Fibroblast of skin of right quadriceps (primary cell): ENCODE data around the gene MTOR.
A peak's percentile ranks its signal among the peaks of the same experiment; 100 is the strongest.
"Not testable (repeated sequence)": the region's sequence is repeated elsewhere in the genome, so short reads cannot be mapped to it uniquely, and the experiment has no call there.

Source experiments
- DNase-seq: peaks from one replicate; pipeline ENCODE4 v3.0.0-alpha.2; 2013

MTOR gene

DNA sequence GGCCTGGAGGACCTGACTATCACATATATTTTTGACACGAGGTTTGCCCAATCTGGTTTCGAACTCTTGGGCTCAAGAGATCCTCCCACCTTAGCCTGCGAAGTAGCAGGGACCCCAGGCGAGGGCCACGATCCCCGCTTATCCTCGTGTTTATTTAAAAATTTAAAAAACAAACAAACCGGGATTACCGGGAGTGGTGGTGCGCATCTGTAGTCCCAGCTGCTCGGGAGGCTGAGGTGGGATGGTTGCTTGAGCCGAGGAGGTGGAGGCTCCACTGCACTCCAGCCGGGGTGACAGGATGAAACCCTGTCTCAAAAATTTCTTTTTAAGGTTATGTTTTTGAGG, 162.2 kb downstream of the MTOR start:
- DNase-seq = no peak

DNA sequence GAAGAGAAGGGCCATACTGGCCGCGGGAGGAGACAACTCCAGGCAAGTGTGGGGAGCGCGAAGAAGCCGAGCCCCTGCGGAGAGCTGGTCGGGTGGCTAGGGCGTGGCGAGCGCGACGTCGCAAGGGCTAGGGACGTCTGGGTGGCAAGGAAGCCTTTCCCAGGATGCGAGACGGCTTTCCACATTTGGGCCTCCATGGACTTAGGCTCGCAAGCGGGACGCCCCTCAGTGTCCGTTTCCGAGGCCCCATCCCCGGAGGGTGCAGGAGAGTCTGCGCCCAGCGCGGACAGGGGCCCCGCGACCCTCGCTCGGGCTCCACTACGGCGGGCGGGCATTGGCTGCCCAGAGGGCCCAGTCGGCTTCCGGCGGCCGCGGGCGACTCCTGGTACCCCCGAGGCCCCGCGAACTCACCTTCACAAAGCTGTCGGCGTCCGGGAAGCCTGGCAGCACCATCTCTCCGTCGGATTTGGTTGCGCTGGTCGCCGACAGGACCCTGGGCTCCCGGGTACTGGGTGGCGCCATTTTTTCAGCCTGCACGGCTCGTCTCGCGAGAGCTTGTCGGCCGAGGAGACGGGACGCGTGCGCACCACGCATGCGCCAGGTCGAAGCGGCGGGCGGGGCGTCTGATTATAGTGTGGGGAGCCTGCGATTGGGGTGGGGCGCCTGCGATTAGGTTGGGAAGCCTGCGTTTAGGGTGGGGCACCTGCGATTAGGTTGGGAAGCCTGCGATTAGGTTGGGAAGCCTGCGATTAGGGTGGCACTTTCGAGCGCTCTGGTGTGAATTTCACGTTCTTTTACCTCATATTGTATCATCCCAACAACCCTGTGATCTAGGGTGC, 162.8 kb downstream of the MTOR start, which contains the start of gene EXOSC10:
EXOSC10 (minus strand) TSS at position 560 of the 839 bp plus-strand sequence; CDS start at position 522, 38 bp downstream.
- peak; percentile 88 for DNase-seq

DNA sequence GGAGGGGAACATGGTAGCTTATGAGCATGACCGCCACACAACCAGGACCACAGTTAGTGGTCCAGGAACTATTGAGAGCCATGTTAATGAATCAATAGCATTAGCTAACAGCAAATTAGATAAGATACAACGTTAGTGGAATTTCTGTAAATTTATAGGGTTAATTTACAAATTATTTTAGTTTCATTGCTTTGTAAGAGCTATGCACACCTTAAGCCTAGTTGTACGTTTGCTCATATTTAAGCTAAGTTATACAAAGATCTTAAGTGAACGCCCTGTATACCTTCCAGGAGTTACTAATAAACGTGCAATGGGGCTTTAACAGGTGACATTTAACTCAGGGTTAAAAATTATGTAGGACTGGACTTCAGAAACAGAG, 163.4 kb downstream of the MTOR start:
- no peak for DNase-seq

DNA sequence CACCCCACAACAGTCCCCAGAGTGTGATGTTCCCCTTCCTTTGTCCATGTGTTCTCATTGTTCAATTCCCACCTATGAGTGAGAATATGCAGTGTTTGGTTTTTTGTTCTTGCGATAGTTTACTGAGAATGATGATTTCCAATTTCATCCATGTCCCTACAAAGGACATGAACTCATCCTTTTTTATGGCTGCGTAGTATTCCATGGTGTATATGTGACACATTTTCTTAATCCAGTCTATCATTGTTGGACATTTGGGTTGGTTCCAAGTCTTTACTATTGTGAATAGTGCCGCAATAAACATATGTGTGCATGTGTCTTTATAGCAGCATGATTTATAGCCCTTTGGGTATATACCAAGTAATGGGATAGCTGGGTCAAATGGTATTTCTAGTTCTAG, 178.6 kb downstream of the MTOR start:
- not testable (repeated sequence) for DNase-seq

DNA sequence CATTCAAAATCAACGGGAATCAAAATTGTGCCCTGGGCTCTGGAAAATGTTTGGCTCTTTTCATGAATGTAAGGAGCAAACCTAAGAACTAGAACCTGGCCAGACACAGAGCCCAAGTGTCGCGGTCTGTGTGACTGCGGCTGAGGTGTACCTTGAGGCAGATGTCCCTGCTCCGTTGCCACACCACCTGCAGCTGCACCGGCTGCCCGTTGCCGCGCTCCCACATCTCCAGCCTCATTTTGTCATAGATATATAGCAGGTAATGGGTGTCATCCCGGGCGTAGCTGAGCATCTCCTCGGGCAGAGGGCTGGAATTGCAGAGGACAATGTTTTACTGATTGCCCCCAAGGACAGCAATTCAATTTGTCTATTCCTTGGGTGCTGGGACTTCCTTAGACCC, 181.4 kb downstream of the MTOR start:
- no peak for DNase-seq

DNA sequence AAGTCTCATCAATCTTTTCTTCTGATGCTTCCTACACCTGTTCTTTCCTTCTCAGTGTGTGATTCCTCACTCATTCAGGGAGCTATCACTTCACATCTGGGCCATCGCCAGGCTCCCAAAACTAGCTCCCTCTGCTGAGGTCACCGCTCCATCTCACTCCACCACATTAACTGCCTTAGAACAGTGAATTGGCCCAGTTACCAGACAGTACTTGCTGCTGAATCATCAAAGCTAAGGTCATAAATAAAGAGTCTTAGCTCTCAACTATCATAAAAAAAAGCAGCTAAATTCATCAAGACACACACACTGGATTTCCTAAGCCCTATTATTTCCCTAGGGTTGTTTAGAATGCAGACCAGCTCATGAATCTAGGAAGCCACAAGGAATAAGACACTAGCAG, 183.7 kb downstream of the MTOR start:
- DNase-seq = peak; percentile 67

DNA sequence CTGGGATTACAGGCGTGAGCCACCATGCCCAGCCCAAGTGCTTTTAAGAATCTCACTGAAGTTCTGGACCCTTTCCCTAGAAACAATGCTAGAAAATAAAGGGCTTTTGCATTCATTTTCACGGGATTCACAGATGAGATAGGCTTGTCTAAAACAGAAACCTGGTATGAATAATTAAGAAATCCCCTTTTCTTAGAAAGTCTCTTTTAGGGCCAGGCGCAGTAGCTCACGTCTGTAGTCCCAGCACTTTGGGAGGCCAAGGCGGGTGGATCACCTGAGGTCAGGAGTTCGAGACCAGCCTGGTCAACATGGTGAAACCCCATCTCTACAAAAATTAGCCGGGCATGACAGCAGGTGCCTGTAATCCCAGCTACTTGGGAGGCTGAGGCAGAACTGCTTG, 189.0 kb downstream of the MTOR start:
- DNase-seq = not testable (repeated sequence)

DNA sequence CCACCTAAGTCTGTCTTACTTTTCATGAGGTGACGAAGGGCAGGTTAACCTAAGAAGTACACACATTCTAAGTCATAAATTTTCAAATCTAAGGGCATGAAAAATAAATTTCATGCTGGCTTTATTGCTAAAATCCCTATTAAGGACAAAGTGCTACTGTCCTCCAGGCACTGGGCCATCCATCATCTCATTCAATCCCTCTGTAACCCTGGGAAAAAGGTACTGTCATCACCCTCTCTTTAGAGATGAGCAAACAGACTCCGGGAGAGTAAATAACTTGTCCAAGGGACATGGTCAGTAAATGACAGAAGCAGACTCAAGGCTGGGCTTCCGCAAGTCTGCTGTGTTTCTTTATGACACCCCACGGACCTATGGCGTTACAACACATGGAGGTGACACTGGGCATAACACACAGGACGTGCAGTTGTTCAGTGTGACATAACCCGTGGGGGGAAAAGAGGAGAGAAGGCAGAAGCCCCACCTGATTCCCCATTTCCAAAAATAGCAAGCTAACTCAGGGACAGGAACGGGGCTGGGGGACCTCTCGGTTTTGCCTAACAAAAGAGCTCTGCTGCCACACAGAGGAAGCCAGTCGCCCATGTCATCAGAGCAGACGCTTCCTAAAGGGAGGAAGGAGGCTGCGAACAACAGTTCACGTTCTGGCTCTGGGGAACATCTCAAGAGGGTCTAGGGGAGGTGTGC, 190.0 kb downstream of the MTOR start:
- no peak for DNase-seq

DNA sequence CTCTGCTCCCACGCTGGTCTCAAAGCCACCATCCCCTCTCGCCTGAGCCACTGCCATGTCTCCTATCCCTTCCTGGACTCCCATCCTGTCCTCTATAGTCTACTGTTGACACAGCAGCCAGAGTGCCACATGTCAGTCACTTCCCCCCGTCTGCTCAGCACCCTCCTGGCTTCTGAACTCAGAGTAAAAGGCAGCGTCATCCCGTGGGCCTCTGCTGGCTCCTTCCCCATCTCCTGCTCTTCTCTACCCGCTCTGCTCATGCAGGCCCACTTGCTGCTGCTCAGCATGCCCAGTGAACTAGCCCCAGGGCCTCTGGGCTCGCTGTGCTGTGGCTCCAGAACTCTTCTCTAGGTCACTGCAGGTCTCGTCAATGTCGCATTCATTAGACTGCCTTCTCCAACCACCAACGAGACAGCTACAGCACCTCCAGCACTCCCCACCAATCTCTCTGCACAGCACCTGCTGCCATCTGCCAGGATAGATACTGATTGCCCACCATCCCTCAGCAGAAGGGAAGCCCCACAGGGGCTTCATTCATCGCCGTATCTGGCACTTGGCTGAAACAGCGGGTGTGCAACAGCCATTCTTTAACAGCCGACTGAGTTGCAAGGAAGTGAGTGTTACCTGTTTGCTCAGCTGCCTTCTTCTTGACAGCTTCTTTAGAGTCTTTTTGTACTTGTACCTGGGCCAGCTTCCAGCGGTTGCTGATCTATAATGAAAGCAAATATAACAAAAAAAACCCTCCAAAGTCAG, 190.7 kb downstream of the MTOR start:
- DNase-seq = no peak

DNA sequence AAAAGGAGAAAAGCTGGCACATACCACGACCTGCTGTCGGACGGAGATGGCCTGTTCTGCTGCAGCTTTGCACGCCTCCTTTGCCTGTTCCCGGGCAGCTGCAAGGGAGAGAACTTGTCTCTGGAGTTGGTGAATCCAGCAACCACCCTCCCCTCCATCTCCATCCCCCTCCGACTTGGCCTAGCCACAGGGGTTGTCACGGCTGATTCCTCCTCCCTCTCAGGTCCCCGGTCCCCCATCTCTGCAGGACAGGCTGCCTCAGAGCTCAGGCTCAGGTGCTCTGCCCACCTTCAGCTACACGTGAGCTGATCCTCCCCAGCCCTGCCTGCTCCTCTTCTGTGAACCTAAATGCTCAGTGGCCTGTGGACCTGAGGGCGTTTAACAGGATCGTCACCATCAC, 191.5 kb downstream of the MTOR start:
- DNase-seq = no peak

DNA sequence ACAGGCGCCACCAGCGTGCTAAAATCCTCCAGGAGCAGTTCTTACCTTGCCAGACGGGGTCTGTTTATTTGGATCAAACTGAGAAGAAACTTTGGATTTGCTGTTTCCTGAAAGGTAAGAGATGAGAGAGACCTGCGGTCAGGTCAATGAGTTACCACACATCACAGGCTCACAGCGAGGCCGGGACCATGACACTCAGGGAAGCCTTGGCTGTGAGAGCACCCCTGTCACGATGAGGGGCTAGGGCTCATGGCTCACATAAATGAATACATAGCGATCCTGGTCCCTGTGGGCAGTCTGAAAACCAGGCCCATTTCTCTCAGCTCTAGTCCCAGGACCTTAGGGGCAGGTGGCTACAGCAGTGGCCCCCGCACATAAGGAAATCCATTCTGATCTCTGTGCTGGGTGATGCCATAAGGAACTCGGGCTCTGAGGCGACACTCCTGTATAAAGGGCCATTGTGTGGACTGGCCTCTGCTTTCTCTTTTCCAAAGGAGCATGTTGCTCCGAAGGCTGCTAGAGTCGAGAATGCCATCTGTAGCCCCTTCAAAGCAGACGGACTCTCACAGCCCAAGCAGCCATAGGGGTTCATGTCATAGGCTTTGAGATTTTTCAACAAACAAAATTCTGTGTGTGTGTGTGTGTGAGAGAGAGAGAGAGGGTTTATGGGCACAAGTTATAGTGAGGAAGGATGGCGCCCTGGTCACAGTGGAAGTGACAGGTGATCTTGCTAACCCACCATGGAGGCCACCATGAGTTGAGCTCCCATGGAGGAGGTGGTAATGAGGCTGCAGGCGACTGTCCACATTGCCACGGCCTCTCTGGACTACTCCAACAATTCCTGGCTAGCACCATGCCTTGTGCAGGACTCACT, 193.5 kb downstream of the MTOR start:
- no peak for DNase-seq

DNA sequence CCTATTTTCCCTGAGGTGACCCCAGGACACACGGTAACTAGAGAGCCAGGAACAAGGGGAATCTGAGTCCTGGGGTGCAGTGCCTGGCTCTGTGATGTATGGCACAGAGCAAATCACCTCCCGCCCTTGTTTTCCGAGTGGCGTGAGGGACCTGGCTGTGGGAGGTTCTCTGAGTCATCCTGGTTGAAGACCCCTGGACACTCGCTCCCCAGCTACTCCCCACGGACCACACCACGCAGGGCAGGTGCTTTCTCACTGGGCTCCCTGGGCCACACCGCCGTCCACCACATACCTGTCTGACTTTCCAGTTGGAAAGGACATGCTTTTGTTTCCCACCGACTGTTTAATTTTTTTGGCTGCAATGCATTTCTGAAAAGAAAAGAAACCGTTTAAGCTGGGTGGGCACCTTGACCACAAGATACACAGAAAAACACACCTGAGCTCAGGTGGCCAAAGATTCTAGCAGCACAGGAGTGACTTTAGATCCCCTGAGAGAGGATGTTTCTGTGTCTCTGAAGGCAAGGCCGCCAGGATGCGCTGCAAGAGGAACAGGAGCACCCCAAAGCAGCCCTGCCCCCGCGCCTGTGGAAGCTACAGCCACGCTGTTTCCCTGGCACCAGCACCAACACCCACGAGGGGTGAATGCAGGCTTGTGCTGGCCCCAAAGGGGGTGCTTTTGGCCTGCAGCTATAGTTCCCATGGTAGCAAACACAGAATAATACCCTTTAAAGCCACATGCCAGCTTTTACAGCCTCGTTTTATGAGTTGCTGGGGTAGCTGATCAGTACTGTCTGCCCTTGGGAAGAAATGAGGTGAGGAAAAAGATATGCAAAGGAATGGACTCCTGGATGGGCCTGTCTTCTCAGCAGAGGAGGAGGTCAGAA, 194.4 kb downstream of the MTOR start:
- DNase-seq = no peak

DNA sequence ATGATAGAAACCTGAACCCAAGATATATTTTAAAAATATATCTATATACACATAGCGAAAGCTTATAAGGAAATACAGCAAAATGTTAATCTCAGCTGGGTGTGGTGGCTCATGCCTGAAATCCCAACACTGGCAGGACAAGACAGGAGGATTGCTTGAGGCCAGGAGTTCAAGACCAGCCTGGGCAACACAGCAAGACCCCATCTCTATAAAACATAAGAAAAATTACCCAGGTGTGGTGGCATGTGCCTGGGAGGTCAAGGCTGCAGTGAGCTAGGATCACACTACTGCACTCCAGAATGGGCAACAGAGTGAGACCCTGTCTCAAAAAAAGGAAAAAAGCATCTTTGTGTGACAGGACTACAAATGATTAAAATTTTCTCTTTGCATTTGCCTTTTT, 196.6 kb downstream of the MTOR start:
- no peak for DNase-seq

DNA sequence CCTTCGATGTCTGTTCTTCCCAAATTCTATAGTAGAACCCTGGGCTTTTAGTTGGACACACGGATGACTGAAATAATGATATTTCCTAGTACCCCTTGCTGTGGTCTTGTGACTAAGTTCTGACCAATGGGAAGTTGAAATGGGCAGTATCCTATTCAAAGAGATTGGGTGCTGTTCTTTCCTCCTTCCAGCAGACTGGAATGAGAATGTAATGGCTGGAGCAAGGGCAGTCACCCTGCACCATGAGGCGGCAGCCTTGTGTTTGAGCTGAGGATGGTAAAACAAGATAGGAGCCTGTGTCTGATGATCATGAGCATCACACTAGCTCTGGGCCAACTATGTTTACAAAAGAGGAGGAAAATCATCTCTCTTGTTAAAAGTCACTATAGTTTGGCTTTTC, 197.4 kb downstream of the MTOR start:
- DNase-seq = no peak

DNA sequence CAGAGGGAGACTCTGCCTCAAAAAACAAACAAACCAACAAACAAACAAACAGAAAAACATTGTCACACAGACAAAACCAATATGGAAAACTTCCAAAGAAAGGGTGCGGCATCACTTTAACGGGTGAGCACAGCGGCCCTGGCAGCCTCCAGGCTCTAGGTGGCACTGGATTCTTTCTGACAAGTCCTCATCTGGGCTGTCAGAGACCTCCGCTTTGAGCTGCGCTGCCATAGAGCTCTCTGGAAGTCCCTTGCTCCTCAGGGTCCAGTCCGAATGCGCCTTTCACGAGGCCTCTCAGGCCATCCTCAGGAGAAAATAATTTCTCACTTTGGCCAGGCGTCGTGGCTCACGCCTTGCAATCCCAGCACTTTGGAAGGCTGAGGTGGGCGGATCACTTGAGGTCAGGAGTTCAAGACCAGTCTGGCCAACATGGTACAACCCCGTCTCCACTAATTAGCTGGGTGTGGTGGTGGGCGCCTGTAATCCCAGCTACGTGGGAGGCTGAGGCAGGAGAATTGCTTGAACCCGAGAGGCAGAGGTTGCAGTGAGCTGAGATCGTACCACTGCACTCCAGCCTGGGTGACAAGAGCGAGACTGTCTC, 198.3 kb downstream of the MTOR start:
- not testable (repeated sequence) for DNase-seq

DNA sequence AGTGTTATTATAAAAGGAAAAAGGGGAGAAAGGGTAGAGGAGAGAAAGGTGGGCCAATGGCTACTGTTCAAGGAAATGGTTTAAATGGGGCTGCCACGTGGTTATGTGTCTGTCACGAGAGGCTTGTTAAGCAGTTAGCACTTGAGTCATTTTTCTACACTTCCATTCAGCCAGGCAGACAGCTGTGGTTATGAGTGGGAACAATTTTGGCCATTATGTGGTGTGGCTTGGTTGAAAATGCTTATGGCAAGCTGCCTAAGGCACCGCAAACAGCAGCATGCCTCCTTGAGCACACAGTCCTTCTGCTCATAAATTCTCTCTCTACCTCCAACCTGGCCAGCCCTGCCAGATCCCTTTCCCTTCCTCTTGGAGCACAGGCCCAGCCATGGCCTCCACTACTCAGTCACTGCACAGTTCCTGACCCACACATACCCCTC, 199.4 kb downstream of the MTOR start:
- peak; percentile 57 for DNase-seq

DNA sequence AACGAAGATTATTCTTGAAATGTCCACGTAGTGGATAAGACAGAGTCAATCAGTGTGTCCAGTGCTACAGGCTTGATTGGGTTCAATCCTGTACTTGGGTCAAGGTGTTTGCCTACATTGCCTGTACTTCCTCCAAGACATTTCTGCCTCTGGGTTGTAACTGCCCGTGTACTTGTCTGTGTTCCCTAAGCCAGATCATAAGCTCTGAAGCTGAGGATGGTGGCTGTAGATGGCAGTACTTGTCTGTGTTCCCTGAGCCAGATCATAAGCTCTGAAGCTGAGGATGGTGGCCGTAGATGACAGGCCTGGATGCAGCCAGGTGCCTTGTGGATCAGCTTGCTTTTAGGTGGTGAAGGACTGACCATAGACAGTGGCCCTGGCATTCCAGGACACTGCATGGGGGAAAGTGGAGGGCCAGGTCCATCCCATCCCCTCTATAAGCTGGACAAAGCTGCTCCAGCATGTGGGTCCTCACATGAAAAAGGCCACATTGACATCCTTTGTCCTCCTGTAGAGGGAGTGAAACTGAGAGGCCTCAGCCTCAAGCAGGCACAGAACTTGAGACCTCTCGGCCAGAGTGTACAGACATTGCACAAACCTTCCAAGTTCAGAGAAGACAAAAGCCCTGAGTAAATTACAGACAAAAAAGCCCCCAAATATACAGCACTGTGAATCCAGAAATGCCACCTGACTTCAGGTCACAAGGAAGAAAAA, 200.5 kb downstream of the MTOR start:
- no peak for DNase-seq

DNA sequence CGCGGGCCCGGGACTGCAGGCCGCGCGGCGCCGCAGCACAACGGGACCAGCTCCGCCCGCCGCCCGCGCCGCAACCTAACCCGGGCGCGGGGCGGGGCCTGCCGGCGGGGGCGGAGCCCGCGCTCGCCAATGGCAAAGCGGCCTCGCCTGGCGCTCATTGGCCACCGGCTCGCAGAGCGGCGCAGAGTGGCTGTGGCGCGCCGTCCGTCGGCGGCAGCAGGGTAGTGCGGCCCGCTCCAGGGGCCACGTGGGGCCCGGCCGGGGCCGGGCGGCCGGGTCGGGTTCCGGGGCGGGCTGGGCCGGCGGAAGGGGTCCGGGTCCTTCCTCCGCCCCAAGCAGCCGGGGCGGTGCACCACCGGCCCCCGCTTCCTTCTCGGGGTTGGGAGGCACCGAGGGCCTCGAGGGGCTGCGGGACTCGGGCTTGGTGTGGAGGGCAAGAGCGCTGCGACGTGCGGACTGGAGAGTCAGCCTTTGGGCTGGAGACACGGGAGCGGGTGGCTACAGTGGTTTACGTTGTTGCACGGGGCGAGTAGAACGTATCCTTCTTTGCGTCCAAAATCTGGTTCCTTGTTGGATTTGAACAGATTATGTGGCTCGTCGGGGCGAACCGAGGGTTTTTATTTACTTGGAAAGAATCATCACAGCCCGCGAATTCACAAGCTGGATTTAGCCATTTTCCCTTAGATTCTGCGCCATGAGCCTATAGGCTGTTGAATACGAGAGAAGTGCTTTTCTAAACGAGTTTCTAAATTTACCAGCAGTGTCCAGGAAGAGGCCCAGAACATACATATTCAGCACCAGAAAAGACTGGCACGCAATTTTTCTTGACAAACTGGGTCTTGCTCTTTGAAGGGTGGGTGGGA, 202.2 kb downstream of the MTOR start, which contains the start of gene SRM:
SRM (minus strand) TSS at position 51 of the 863 bp plus-strand sequence. CDS start 75 bp downstream, outside the sequence.
- peak; percentile 90 for DNase-seq
